ENCODE data around the gene GSX2. TPM values are rescaled to one million over a fixed set of nuclear protein-coding genes. Genes with fewer than 3 reads are reported as not detected.
A peak's percentile ranks its signal among the peaks of the same experiment; 100 is the strongest.

GSX2 gene
- total RNA-seq, 1 donor from 2014 or later = not detected

- no peaks in the 10 kb centered on the region for H3K36me3 Mint-ChIP-seq (ENCODE audit: low read depth)
- H3K4me1 Mint-ChIP-seq = peaks cover 21% of the 10 kb centered on the region
- no peaks in the 10 kb centered on the region for H3K27me3 Mint-ChIP-seq (ENCODE audit: low read depth)
- H3K9me3 Mint-ChIP-seq = no peaks in the 10 kb centered on the region
- no peak for DNase-seq (ENCODE audit: low read depth, low spot score)
- no peak overlapping the region for H3K4me3 Mint-ChIP-seq
- H3K27ac Mint-ChIP-seq (ENCODE audit: unreplicated experiment) = no peak overlapping the region
- TF ChIP-seq CTCF (conservative IDR thresholded peaks at IDR 0.05) = no peak
These were observed 41.8 kb upstream of the GSX2 start for GRCh38 chr4:54058171-54058570.

- Mint-ChIP-seq H3K9me3 (no peaks in the 10 kb centered on the region), H3K27me3 (ENCODE audit: low read depth) (peaks cover 2% of the 10 kb centered on the region), H3K4me3 (peak overlapping the region; percentile 33), H3K4me1 (peaks cover 30% of the 10 kb centered on the region), H3K36me3 (ENCODE audit: low read depth) (no peaks in the 10 kb centered on the region), H3K27ac (ENCODE audit: unreplicated experiment) (no peak overlapping the region)
- TF ChIP-seq CTCF (conservative IDR thresholded peaks at IDR 0.05) = no peak
- DNase-seq (ENCODE audit: low read depth, low spot score) = no peak
These were observed 39.8 kb upstream of the GSX2 start for GRCh38 chr4:54060116-54060515.

- no peak for TF ChIP-seq CTCF (conservative IDR thresholded peaks at IDR 0.05)
- H3K27ac Mint-ChIP-seq (ENCODE audit: unreplicated experiment) = no peak overlapping the region
- no peaks in the 10 kb centered on the region for H3K36me3 Mint-ChIP-seq (ENCODE audit: low read depth)
- peaks cover 11% of the 10 kb centered on the region for H3K27me3 Mint-ChIP-seq (ENCODE audit: low read depth)
- DNase-seq (ENCODE audit: low read depth, low spot score) = no peak
- peaks cover 35% of the 10 kb centered on the region for H3K4me1 Mint-ChIP-seq
- H3K4me3 Mint-ChIP-seq = no peak overlapping the region
- no peaks in the 10 kb centered on the region for H3K9me3 Mint-ChIP-seq
These were observed 38.9 kb upstream of the GSX2 start for GRCh38 chr4:54061067-54061466.

GRCh38 chr4:54061873-54062272 is 38.1 kb upstream of the GSX2 start:
- TF ChIP-seq CTCF (conservative IDR thresholded peaks at IDR 0.05) = no peak
- peaks cover 16% of the 10 kb centered on the region for H3K27me3 Mint-ChIP-seq (ENCODE audit: low read depth)
- no peaks in the 10 kb centered on the region for H3K9me3 Mint-ChIP-seq
- H3K4me3 Mint-ChIP-seq = peak overlapping the region; percentile 70
- no peak for DNase-seq (ENCODE audit: low read depth, low spot score)
- no peaks in the 10 kb centered on the region for H3K36me3 Mint-ChIP-seq (ENCODE audit: low read depth)
- no peak overlapping the region for H3K27ac Mint-ChIP-seq (ENCODE audit: unreplicated experiment)
- peaks cover 35% of the 10 kb centered on the region for H3K4me1 Mint-ChIP-seq

GRCh38 chr4:54062392-54062791 is 37.6 kb upstream of the GSX2 start:
- Mint-ChIP-seq H3K4me1 (peaks cover 35% of the 10 kb centered on the region), H3K4me3 (peak overlapping the region; percentile 96), H3K27ac (ENCODE audit: unreplicated experiment) (no peak overlapping the region), H3K9me3 (no peaks in the 10 kb centered on the region), H3K27me3 (ENCODE audit: low read depth) (peaks cover 21% of the 10 kb centered on the region), H3K36me3 (ENCODE audit: low read depth) (no peaks in the 10 kb centered on the region)
- no peak for DNase-seq (ENCODE audit: low read depth, low spot score)
- TF ChIP-seq CTCF (conservative IDR thresholded peaks at IDR 0.05) = no peak

GRCh38 chr4:54063229-54063628 is 36.7 kb upstream of the GSX2 start:
- peak overlapping the region; percentile 96 for H3K4me3 Mint-ChIP-seq
- no peaks in the 10 kb centered on the region for H3K9me3 Mint-ChIP-seq
- no peak for TF ChIP-seq CTCF (conservative IDR thresholded peaks at IDR 0.05)
- peaks cover 35% of the 10 kb centered on the region for H3K4me1 Mint-ChIP-seq
- peaks cover 27% of the 10 kb centered on the region for H3K27me3 Mint-ChIP-seq (ENCODE audit: low read depth)
- no peaks in the 10 kb centered on the region for H3K36me3 Mint-ChIP-seq (ENCODE audit: low read depth)
- DNase-seq (ENCODE audit: low read depth, low spot score) = no peak
- no peak overlapping the region for H3K27ac Mint-ChIP-seq (ENCODE audit: unreplicated experiment)

Measured in neural crest cell (in vitro differentiated cells).